Kidney (tissue), 14 donors: ENCODE data around the gene GOLGA6D. TPM values are rescaled to one million over a fixed set of nuclear protein-coding genes. Genes with fewer than 3 reads are reported as not detected.
"Not testable (repeated sequence)": the region's sequence is repeated elsewhere in the genome, so short reads cannot be mapped to it uniquely, and the experiment has no call there.

ENCODE experiments used
- DNase-seq, 5 donors: peaks; one replicate each; pipeline ENCODE4 v3.0.0-alpha.2; 2013 to 2020
- FAIRE-seq: peaks from 2 replicates; lab custom pipeline; 2012; peaks lifted over from hg19 to GRCh38; lab: Jason Lieb, UNC
- H3K27ac ChIP-seq, 2 donors: one replicate each; pipeline ENCODE4 v1.7.0; 2013; ENCODE audit warnings: low read depth in 2 of 2, low read length in 2 of 2, inconsistent platforms in 1 of 2
- H3K27me3 ChIP-seq: one replicate; pipeline ENCODE4 v1.7.1; 2013; ENCODE audit warnings: low read length, inconsistent platforms; ENCODE audit not compliant: control insufficient read depth, insufficient read depth
- H3K36me3 ChIP-seq, 3 donors: one replicate each; pipeline versions ENCODE4 v1.7.0 to v1.7.1; 2013; ENCODE audit warnings: low read length in 3 of 3, control low read depth in 1 of 3, inconsistent platforms in 1 of 3; ENCODE audit not compliant: insufficient read depth in 3 of 3, control insufficient read depth in 2 of 3
- H3K4me1 ChIP-seq, 3 donors: one replicate each; pipeline versions ENCODE4 v1.7.0 to v1.7.1; 2013; ENCODE audit warnings: low read length in 3 of 3, inconsistent platforms in 1 of 3, low read depth in 1 of 3; ENCODE audit not compliant: control insufficient read depth in 2 of 3, insufficient read depth in 2 of 3
- H3K4me3 ChIP-seq, 3 donors: one replicate each; pipeline versions ENCODE4 v1.7.0 to v1.8.1; 2013; ENCODE audit warnings: low read length in 3 of 3, control low read depth in 1 of 3, inconsistent platforms in 1 of 3
- H3K9ac ChIP-seq, 3 donors: one replicate each; pipeline versions ENCODE4 v1.7.0 to v1.7.1; 2013; ENCODE audit warnings: low read length in 3 of 3, control low read depth in 1 of 3, inconsistent platforms in 1 of 3
- H3K9me3 ChIP-seq, 3 donors: one replicate each; pipeline versions ENCODE4 v1.7.0 to v1.7.1; 2013; ENCODE audit warnings: low read length in 3 of 3, control low read depth in 1 of 3, inconsistent platforms in 1 of 3; ENCODE audit not compliant: control insufficient read depth in 2 of 3, insufficient read depth in 1 of 3
- intact Hi-C: fragments of 100-400 bp; cut with DNase I; formaldehyde crosslinking; loops from one replicate; pipeline ENCODE4 v1.11.1; 2022
- polyA plus RNA-seq: library from polyadenylated mRNA; stranded (reverse); fragments of 350-450 nt; fragmentation: Illumina TruSeq; extraction: RNeasy Lipid Tissue Mini Kit (QIAGEN cat#74804); gene quantifications from one replicate; pipeline ENCODE4 v1.2.3, GENCODE V29; 2014; ENCODE audit warnings: low read depth, low replicate concordance; ENCODE audit not compliant: insufficient read depth
- total RNA-seq: library from RNA; stranded (reverse); fragmentation: NEBNext Ultra II Directional; extraction: Animal tissue kit (Norgen Biotek cat#: 25700); gene quantifications from one replicate; pipeline ENCODE4 v1.2.1, GENCODE V29; 2021
- TF ChIP-seq, protein P1 (sequence below): IDR thresholded peaks from 3 replicates; pipeline ENCODE4 v1.5.1; 2012; ENCODE audit warnings: mild to moderate bottlenecking, moderate library complexity, borderline replicate concordance; ENCODE audit not compliant: insufficient read depth; ENCODE audit errors: extremely low read depth
- donor health status: control.
- donor health status: control.
- donor health status: control.
- donor health status: control.
- donor health status: control.
- donor health status: DM: yes; HTN: yes; CAD: no.
- donor health status: Normal renal cell carcinoma (clear cell type).

Gene GOLGA6D
- total and polyA plus RNA-seq, 2 donors from 2014 or later, result not detected

DNA sequence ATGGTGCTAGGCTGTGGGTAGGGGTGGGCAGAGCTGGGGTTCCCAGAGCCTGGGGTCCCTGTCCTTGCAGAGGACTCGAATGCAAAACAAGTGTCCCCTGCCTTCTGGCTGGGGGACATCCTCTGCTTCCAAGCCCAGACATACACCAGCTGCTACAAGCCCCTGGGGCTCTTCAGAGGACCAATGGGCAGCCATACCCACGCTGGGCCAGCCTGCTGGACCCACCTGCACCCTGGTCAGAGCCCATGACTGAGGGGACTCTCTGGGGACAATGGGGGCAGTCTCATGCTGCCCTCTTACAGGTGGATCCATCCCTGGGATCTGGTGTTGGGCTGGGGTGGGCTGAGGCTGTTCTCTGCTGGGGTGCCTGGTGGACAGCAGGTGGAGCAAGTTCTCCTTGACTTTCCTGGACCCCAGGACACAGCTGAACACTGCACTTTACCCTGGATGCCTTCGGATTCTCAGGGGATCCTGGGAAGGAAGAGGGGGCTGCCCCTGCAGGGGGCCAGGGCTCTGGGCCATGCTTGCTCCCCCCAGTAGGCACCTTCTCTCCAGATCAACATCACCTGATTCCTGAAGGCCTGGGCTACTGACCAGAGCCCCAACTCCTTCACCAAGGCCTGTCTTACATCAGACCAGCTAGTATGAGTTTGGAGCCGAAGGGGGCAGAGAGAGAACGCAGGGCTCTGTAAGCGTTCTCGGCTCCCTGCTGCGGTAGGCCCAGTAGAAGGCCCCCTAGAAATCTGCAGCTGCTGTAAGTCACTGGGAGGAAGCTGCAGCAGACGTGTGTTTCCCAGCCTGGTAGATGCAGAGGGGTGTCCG lies 46.1 kb downstream of the GOLGA6D start:
- H3K9me3 ChIP-seq, result no peaks in the 10 kb centered on the region
- no peaks in the 10 kb centered on the region for H3K36me3 ChIP-seq
- no peak overlapping the region for H3K9ac ChIP-seq
- intact Hi-C loops, result no loop called here
- no peaks in the 10 kb centered on the region for H3K27me3 ChIP-seq
- DNase-seq (peak in 1 of 5 donors; percentile 40), FAIRE-seq (no peak)
- H3K4me3 ChIP-seq, result no peak overlapping the region
- no peak overlapping the region for H3K27ac ChIP-seq
- TF ChIP-seq, protein P1, sequence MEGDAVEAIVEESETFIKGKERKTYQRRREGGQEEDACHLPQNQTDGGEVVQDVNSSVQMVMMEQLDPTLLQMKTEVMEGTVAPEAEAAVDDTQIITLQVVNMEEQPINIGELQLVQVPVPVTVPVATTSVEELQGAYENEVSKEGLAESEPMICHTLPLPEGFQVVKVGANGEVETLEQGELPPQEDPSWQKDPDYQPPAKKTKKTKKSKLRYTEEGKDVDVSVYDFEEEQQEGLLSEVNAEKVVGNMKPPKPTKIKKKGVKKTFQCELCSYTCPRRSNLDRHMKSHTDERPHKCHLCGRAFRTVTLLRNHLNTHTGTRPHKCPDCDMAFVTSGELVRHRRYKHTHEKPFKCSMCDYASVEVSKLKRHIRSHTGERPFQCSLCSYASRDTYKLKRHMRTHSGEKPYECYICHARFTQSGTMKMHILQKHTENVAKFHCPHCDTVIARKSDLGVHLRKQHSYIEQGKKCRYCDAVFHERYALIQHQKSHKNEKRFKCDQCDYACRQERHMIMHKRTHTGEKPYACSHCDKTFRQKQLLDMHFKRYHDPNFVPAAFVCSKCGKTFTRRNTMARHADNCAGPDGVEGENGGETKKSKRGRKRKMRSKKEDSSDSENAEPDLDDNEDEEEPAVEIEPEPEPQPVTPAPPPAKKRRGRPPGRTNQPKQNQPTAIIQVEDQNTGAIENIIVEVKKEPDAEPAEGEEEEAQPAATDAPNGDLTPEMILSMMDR, result no peak
- no peaks in the 10 kb centered on the region for H3K4me1 ChIP-seq

DNA sequence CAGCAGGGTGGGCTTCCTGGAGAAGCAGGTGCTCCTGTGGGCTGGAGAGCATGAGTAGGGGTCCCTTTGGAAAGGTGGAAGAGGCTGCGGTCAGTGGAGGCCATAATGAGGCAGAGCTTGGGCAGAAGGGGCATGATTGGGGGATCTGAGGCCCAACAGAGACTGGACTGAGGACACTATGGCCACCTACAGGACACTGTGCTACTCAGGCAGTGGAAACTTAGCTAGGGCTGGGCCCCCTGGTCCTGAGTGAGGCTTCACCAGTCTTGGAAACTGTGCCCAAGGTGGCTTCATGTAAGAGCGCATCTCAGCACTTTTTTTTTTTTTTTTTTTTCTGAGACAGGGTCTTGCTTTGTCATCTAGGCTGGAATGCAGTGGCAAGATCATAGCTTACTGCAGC lies 46.9 kb downstream of the GOLGA6D start:
- intact Hi-C loops, result no loop called here

DNA sequence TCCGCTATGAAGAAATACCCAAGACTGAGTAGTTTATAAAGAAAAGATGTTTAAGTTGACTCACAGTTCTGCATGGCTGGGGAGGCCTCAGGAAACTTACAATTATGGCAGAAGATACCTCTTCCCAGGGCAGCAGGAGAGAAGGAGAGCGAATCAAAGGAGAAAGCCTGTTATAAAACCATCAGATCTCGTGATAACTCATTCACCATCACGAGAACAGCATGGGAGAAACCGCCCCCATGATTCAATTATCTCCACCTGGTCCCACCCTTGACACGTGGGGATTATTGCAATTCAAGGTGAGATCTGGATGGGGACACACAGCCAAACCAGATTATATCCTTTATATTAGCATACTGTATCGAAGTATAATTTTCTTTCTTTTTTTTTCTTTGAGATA lies 49.5 kb downstream of the GOLGA6D start:
- FAIRE-seq, H3K27me3 ChIP-seq, H3K4me3 ChIP-seq, H3K9ac ChIP-seq, H3K27ac ChIP-seq, intact Hi-C loops, H3K36me3 ChIP-seq, H3K9me3 ChIP-seq, H3K4me1 ChIP-seq: not testable (repeated sequence)
- DNase-seq, result peak in 1 of 5 donors; percentile 15

More for the DNA sequence above, 46.9 kb downstream of the GOLGA6D start:
- H3K27ac ChIP-seq, result no peak overlapping the region
- DNase-seq (peak in 1 of 5 donors; percentile 30), FAIRE-seq (no peak)
- H3K9ac ChIP-seq, result no peak overlapping the region
- no peaks in the 10 kb centered on the region for H3K4me1 ChIP-seq
- H3K36me3 ChIP-seq, result no peaks in the 10 kb centered on the region
- H3K9me3 ChIP-seq, result no peaks in the 10 kb centered on the region
- H3K27me3 ChIP-seq, result no peaks in the 10 kb centered on the region
- TF ChIP-seq, protein P1, result no peak
- no peak overlapping the region for H3K4me3 ChIP-seq

DNA sequence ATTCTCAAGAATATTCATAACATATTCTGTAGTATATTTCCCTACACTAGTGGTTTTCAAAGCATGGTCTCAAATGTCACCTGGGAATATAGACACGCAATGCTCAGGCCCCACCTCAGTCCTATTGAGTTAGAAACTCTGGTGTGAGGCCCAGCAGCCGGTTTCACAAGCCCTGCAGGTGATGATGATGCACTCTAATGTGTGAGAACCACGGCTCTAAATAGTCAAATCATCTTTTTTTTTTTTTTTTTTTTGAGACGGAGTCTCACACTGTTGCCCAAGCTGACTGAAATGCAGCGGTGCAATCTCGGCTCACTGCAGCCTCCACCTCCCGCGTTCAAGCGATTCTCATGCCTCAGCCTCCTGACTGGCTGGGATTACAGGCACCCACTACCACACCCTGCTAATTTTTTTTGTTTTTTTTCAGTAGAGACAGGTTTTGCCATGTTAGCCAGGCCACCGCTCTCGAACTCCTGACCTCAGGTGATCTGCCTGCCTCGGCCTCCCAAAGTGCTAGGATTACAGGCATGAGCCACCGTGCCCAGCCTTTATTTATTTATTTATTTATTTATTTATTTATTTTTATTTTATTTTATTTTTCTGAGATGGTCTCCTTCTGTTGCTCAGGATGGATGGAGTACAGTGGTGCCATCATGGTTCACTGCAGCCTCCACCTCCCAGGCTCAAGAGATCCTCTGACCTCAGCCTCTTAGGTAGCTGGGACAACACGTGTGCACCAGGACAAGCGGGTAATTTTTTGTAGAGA lies 51.2 kb downstream of the GOLGA6D start:
- H3K36me3 ChIP-seq, intact Hi-C loops, H3K9ac ChIP-seq, FAIRE-seq, H3K4me1 ChIP-seq, H3K9me3 ChIP-seq, H3K27ac ChIP-seq, H3K27me3 ChIP-seq, H3K4me3 ChIP-seq: not testable (repeated sequence)
- DNase-seq, result peak in 1 of 5 donors; percentile 31
